Measurements from ENCODE around the gene MACROH2A1. TPM values are rescaled to one million over a fixed set of nuclear protein-coding genes. Genes with fewer than 3 reads are reported as not detected.
A peak's percentile ranks its signal among the peaks of the same experiment; 100 is the strongest.

MACROH2A1 gene
- total RNA-seq, 1 donor from 2014 or later, result 181 TPM

DNA sequence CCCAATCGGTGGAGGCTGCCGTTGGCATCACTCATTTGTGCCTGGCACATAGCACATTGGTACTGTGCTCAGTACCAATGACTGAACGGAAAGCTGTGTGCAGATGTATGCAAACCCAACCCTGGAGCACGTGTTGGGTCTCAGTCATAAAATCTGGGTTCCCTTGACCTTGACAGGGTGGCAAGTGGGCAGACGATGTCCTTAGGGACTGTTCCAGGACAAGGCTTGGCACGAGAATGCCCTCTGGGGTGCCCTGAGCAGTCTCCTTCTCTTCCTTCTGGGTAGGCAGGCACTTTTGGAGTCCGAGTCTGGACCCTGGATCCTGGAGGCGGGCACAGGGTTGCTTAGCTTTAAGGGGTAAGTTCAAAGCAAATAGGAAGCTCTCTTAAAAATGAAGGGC is 75.8 kb downstream of the MACROH2A1 start:
- Mint-ChIP-seq H3K27me3 (ENCODE audit: unreplicated experiment) (peaks cover 4% of the 10 kb centered on the region), H3K27ac (ENCODE audit: unreplicated experiment) (no peak overlapping the region), H3K9me3 (ENCODE audit: unreplicated experiment) (no peaks in the 10 kb centered on the region), H3K36me3 (ENCODE audit: low read depth, unreplicated experiment) (no peaks in the 10 kb centered on the region), H3K4me3 (ENCODE audit: unreplicated experiment) (no peak overlapping the region), H3K4me1 (ENCODE audit: unreplicated experiment) (peaks cover 2% of the 10 kb centered on the region)
- TF ChIP-seq, protein P1, sequence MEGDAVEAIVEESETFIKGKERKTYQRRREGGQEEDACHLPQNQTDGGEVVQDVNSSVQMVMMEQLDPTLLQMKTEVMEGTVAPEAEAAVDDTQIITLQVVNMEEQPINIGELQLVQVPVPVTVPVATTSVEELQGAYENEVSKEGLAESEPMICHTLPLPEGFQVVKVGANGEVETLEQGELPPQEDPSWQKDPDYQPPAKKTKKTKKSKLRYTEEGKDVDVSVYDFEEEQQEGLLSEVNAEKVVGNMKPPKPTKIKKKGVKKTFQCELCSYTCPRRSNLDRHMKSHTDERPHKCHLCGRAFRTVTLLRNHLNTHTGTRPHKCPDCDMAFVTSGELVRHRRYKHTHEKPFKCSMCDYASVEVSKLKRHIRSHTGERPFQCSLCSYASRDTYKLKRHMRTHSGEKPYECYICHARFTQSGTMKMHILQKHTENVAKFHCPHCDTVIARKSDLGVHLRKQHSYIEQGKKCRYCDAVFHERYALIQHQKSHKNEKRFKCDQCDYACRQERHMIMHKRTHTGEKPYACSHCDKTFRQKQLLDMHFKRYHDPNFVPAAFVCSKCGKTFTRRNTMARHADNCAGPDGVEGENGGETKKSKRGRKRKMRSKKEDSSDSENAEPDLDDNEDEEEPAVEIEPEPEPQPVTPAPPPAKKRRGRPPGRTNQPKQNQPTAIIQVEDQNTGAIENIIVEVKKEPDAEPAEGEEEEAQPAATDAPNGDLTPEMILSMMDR (IDR thresholded peaks at IDR 0.05; ENCODE audit: unreplicated experiment), result no peak
- no peak for DNase-seq (ENCODE audit: low spot score)

DNA sequence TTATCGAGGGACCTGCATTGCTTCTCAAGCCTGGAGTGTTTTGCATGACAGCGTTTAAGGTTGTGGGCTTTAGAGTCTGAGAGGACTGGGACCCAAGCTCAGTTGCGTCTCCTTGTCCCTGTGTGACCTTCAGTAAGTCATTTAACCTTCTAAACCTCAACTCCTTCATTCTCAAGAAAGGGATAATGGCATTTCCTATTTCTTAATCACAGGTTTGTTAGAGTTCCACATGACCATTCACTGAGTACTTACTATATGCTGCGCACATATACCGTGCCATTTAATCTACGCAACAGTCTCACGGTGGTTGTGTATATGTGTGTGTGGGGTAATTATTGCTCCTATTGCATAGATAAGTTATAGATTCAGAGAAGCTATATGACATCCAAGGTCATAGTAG is 76.3 kb downstream of the MACROH2A1 start:
- Mint-ChIP-seq H3K4me3 (ENCODE audit: unreplicated experiment) (no peak overlapping the region), H3K9me3 (ENCODE audit: unreplicated experiment) (no peaks in the 10 kb centered on the region), H3K4me1 (ENCODE audit: unreplicated experiment) (peaks cover 2% of the 10 kb centered on the region), H3K36me3 (ENCODE audit: low read depth, unreplicated experiment) (no peaks in the 10 kb centered on the region), H3K27ac (ENCODE audit: unreplicated experiment) (no peak overlapping the region), H3K27me3 (ENCODE audit: unreplicated experiment) (peaks cover 2% of the 10 kb centered on the region)
- DNase-seq (ENCODE audit: low spot score), result no peak
- TF ChIP-seq, protein P1 (IDR thresholded peaks at IDR 0.05; ENCODE audit: unreplicated experiment), result no peak

DNA sequence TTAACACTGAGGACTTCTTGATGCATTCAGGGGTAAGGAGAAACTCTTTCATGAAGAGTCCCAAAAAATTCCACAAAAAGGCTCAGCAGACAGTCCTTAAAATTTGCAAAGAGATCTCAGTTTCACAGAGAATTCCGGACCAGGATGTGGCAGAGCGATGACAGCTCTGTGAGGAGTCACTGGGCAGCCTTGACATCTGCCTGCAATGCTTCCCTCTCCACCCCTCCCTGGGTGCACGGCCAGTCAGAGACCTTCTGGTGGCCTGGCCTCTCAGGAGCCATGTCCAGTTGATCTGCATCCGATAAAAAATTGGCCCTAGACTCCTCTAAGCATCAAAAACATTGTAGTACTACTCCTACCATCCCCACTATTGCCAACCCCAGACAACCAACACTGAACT is 76.8 kb downstream of the MACROH2A1 start:
- no peak for DNase-seq (ENCODE audit: low spot score)
- no peaks in the 10 kb centered on the region for H3K9me3 Mint-ChIP-seq (ENCODE audit: unreplicated experiment)
- H3K27ac Mint-ChIP-seq (ENCODE audit: unreplicated experiment), result no peak overlapping the region
- TF ChIP-seq, protein P1 (IDR thresholded peaks at IDR 0.05; ENCODE audit: unreplicated experiment), result no peak
- H3K27me3 Mint-ChIP-seq (ENCODE audit: unreplicated experiment), result peaks cover 4% of the 10 kb centered on the region
- no peak overlapping the region for H3K4me3 Mint-ChIP-seq (ENCODE audit: unreplicated experiment)
- H3K4me1 Mint-ChIP-seq (ENCODE audit: unreplicated experiment), result peaks cover 2% of the 10 kb centered on the region
- no peaks in the 10 kb centered on the region for H3K36me3 Mint-ChIP-seq (ENCODE audit: low read depth, unreplicated experiment)

DNA sequence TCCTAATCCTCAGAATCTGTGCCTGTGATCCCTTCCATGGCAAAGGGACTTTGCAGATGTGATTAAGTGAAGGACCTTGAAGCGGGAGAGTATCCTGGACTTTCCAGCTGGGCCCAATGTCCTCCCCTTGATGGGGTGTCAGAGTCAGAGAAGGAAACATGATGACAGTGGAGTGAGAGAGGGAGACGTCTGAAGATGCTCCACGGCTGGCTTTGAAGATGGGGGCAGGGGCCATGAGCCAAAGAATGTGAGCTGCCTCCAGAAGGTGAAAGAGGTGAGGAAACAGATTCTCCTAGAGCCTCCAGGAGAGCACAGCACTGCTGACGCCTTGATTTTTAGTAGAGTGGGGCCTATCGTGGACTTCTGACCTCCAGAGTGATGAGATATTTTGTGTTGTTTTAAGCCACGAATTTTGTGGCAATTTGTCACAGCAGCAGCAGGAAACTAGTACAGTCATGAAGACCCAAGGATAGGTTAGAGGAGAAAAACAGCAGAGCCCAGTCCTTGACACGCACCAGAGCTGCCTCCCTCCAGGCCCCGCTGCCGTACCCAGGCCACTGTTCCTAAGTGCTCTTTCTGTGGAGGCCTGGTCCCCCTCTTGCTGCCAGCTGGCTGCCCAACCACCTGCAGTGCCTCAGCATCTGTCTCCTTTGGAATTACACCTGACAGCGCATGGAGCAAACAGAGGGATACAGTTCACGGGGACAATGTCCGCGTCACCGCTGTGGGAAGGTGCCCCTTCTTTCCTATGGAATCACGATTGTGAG is 78.1 kb downstream of the MACROH2A1 start:
- H3K4me1 Mint-ChIP-seq (ENCODE audit: unreplicated experiment), result peaks cover 2% of the 10 kb centered on the region
- TF ChIP-seq, protein P1 (IDR thresholded peaks at IDR 0.05; ENCODE audit: unreplicated experiment), result no peak
- H3K36me3 Mint-ChIP-seq (ENCODE audit: low read depth, unreplicated experiment), result no peaks in the 10 kb centered on the region
- DNase-seq (ENCODE audit: low spot score), result no peak
- no peak overlapping the region for H3K4me3 Mint-ChIP-seq (ENCODE audit: unreplicated experiment)
- peaks cover 4% of the 10 kb centered on the region for H3K27me3 Mint-ChIP-seq (ENCODE audit: unreplicated experiment)
- no peak overlapping the region for H3K27ac Mint-ChIP-seq (ENCODE audit: unreplicated experiment)
- no peaks in the 10 kb centered on the region for H3K9me3 Mint-ChIP-seq (ENCODE audit: unreplicated experiment)

DNA sequence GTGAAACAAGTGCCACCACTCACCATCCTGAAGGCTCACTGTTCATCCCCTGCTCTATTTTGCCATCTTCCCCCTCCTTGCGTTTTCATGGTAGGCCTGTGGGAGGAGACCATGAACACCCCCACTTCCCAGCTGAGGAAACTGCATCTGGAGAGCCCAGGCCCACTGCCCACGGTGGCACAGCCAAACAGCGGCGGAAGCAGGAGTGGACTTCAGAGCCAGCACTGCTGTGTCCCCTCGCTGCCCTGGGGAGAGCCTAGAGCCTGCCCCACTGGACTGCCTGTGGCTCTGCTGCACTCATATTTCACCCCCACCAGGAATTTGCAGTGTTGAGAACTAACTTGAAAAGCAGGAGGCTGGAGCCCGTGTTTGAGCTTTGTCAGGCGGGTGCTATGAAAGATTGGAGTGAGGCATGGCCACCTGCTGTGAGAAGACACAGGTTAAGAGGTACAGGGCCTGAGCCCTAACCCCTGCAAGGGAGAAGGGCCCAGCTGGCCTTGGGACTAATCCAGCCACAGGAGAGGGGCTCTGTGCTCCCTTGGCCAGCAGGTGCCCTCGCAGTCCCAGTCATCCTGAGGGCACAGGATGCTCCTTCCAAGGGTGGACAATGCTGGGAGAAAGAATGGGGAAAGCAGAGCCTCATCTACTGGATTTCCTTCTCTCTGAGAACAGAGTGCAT is 79.0 kb downstream of the MACROH2A1 start:
- Mint-ChIP-seq H3K4me1 (ENCODE audit: unreplicated experiment) (no peaks in the 10 kb centered on the region), H3K27me3 (ENCODE audit: unreplicated experiment) (peaks cover 5% of the 10 kb centered on the region), H3K4me3 (ENCODE audit: unreplicated experiment) (no peak overlapping the region), H3K27ac (ENCODE audit: unreplicated experiment) (no peak overlapping the region), H3K36me3 (ENCODE audit: low read depth, unreplicated experiment) (no peaks in the 10 kb centered on the region), H3K9me3 (ENCODE audit: unreplicated experiment) (no peaks in the 10 kb centered on the region)
- TF ChIP-seq, protein P1 (IDR thresholded peaks at IDR 0.05; ENCODE audit: unreplicated experiment), result no peak
- peak; percentile 29 for DNase-seq (ENCODE audit: low spot score)

All from endothelial cell (in vitro differentiated cells).